HCT116 (cell line): ENCODE measurements around the gene CYB5B. TPM values are rescaled to one million over a fixed set of nuclear protein-coding genes. Genes with fewer than 3 reads are reported as not detected.

ENCODE experiments used
- ATAC-seq: fragments of 200-7000 bp; cut with Tn5 transposase; 2 replicates; pipeline ENCODE4 v1.9.1; 2020; ENCODE audit warnings: mild to moderate bottlenecking, moderate library complexity
- BruUV-seq: library from RNA; stranded (reverse); fragments of 400-500 nt; replicated peaks from 2 replicates; lab custom pipeline; 2021; lab: Mats Ljungman, UMichigan
- CTCF ChIA-PET: fragments of 300-600 bp; sonication (Branson Sonifier 250); formaldehyde crosslinking; loops from one replicate; lab custom pipeline; 2021; ENCODE audit warnings: antibody characterized with exemption; lab: Charles Lee
- POLR2A ChIA-PET: fragments of 300-600, 350-600 bp; sonication (Branson Sonifier 250); formaldehyde crosslinking; loops from one replicate; lab custom pipeline; 2021; ENCODE audit warnings: antibody characterized with exemption; lab: Charles Lee
- RAD21 ChIA-PET, 2 experiments: fragments of 300-600 bp; sonication (Branson Sonifier 250); formaldehyde crosslinking; loops; one replicate each; lab custom pipeline; 2023; ENCODE audit warnings: low total read pairs in 2 of 2; ENCODE audit not compliant: uncharacterized antibody in 2 of 2, unreplicated experiment in 2 of 2, low non-redundant PET in 1 of 2; lab: Charles Lee
- DNase-seq: peaks from one replicate; pipeline ENCODE4 v3.0.0-alpha.2; 2010; ENCODE audit warnings: low read depth, low spot score
- H2AFZ ChIP-seq: fragments of 200-600 bp; shearing (Covaris generic), sonication (generic); 2 replicates; pipeline ENCODE4 v1.6.1; 2017; ENCODE audit warnings: low read depth, mixed run types, mixed read lengths, antibody characterized with exemption, low read length; ENCODE audit not compliant: poor library complexity, severe bottlenecking
- H3K27ac ChIP-seq: 2 replicates; pipeline ENCODE4 v1.5.1; 2012; ENCODE audit warnings: low read depth, low read length
- H3K27me3 ChIP-seq: fragments of 200-600 bp; sonication (generic); 2 replicates; pipeline ENCODE4 v1.6.1; 2016; ENCODE audit warnings: mixed run types, low read length, mixed read lengths; ENCODE audit not compliant: insufficient read depth
- H3K36me3 ChIP-seq, 2 experiments: fragments of 200-500 bp in 1 of 2; fragments of 200-600 bp in 1 of 2; sonication (Bioruptor generic) in 1 of 2; sonication (generic) in 1 of 2; 2 replicates each; pipeline versions ENCODE4 v1.5.1 to v1.6.1; 2014 to 2016; ENCODE audit warnings: low read length in 2 of 2, inconsistent platforms in 1 of 2, mixed read lengths in 1 of 2, mixed run types in 1 of 2; ENCODE audit not compliant: insufficient read depth in 2 of 2, control insufficient read depth in 1 of 2
- H3K4me1 ChIP-seq, 2 experiments: fragments of 200-600 bp in 1 of 2; sonication (generic) in 1 of 2; 2 replicates each; pipeline versions ENCODE4 v1.5.1 to v1.6.1; 2012 to 2017; ENCODE audit warnings: low read length in 2 of 2, inconsistent platforms in 1 of 2, mild to moderate bottlenecking in 1 of 2, mixed read lengths in 1 of 2, mixed run types in 1 of 2, moderate library complexity in 1 of 2; ENCODE audit not compliant: insufficient read depth in 2 of 2, control insufficient read depth in 1 of 2
- H3K4me2 ChIP-seq: fragments of 200-600 bp; sonication (generic); 2 replicates; pipeline ENCODE4 v1.6.1; 2017; ENCODE audit warnings: mixed run types, low read length, mixed read lengths
- H3K4me3 ChIP-seq, 2 experiments: fragments of 200-600 bp in 1 of 2; sonication (generic) in 1 of 2; replicated peaks in 1 of 2; 2 replicates each; pipeline ENCODE4 v1.5.1; 2011 to 2016; ENCODE audit warnings: low read length in 2 of 2, control low read depth in 1 of 2, low read depth in 1 of 2, mild to moderate bottlenecking in 1 of 2, mixed read lengths in 1 of 2, mixed run types in 1 of 2
- H3K79me2 ChIP-seq: fragments of 200-600 bp; sonication (generic); 2 replicates; pipeline ENCODE4 v1.6.1; 2017; ENCODE audit warnings: mild to moderate bottlenecking, mixed run types, low read length, moderate library complexity, mixed read lengths; ENCODE audit not compliant: insufficient read depth
- H3K9ac ChIP-seq: fragments of 200-600 bp; sonication (generic); 2 replicates; pipeline ENCODE4 v1.6.1; 2016; ENCODE audit warnings: low read length, mixed read lengths
- H3K9me2 ChIP-seq: fragments of 200-600 bp; sonication (generic), shearing (Covaris generic); 2 replicates; pipeline ENCODE4 v1.6.1; 2017; ENCODE audit warnings: mixed run types, mild to moderate bottlenecking, moderate library complexity; ENCODE audit not compliant: insufficient read depth
- H3K9me3 ChIP-seq, 2 experiments: fragments of 200-500 bp in 1 of 2; fragments of 200-600 bp in 1 of 2; sonication (Bioruptor generic) in 1 of 2; sonication (generic) in 1 of 2; 2 replicates each; pipeline ENCODE4 v1.6.1; 2014 to 2017; ENCODE audit warnings: low read length in 2 of 2, mixed read lengths in 2 of 2, inconsistent platforms in 1 of 2, low read depth in 1 of 2, mild to moderate bottlenecking in 1 of 2, mixed run types in 1 of 2, moderate library complexity in 1 of 2; ENCODE audit not compliant: control insufficient read depth in 1 of 2, insufficient read depth in 1 of 2
- H4K20me1 ChIP-seq: fragments of 200-600 bp; sonication (generic), shearing (Covaris generic); 2 replicates; pipeline ENCODE4 v1.6.1; 2017; ENCODE audit warnings: mixed run types, mild to moderate bottlenecking, moderate library complexity; ENCODE audit not compliant: insufficient read depth
- JUND ChIP-seq: IDR thresholded peaks from 2 replicates; pipeline ENCODE4 v1.6.1; 2012
- RAD21 ChIP-seq: IDR thresholded peaks from 2 replicates; pipeline ENCODE4 v1.6.1; 2012; ENCODE audit warnings: low read depth, mild to moderate bottlenecking
- REST ChIP-seq: IDR thresholded peaks from 2 replicates; pipeline ENCODE4 v1.6.1; 2012; ENCODE audit warnings: low read depth
- SIN3A ChIP-seq: IDR thresholded peaks from 2 replicates; pipeline ENCODE4 v1.6.1; 2012; ENCODE audit warnings: low read depth
- SP1 ChIP-seq: IDR thresholded peaks from 2 replicates; pipeline ENCODE4 v1.6.1; 2012; ENCODE audit warnings: low read depth
- SRF ChIP-seq: IDR thresholded peaks from 2 replicates; pipeline ENCODE4 v1.6.1; 2012; ENCODE audit warnings: low read depth
- ZBTB33 ChIP-seq: IDR thresholded peaks from 2 replicates; pipeline ENCODE4 v1.6.1; 2011; ENCODE audit warnings: mild to moderate bottlenecking, low read length, moderate library complexity; ENCODE audit not compliant: insufficient replicate concordance; ENCODE audit errors: extremely low read depth
- intact Hi-C: fragments of 100-400 bp; cut with micrococcal nuclease; formaldehyde crosslinking; loops from 2 replicates; pipeline ENCODE4 v1.10.0; 2022
- total RNA-seq: library from RNA; stranded (reverse); gene quantifications from one replicate; pipeline ENCODE4 v1.2.1, GENCODE V29; 2021; ENCODE audit not compliant: unreplicated experiment

CYB5B gene
- total RNA-seq, 1 experiment from 2014 or later: 689 TPM

GRCh38 chr16:69514356-69514755 lies 89.9 kb downstream of the CYB5B start:
- peak overlapping the region; percentile 44 for H2AFZ ChIP-seq
- intact Hi-C loops: no loop called here
- peaks cover 29 to 37% of the 10 kb centered on the region in 2 experiments for H3K4me1 ChIP-seq
- no peaks in the 10 kb centered on the region for H3K36me3 ChIP-seq
- peak overlapping the region; percentile 86 for H3K4me2 ChIP-seq
- peak overlapping the region in 1 of 2 experiments; percentile 8; a peak in 1 of 4 replicates for H3K4me3 ChIP-seq
- no peaks in the 10 kb centered on the region for H3K27me3 ChIP-seq
- H3K9me2 ChIP-seq: no peaks in the 10 kb centered on the region
- RAD21 ChIA-PET: no interaction called here
- peak overlapping the region; percentile 55 for H3K9ac ChIP-seq
- no peak for TF ChIP-seq ZBTB33
- no peak for TF ChIP-seq SRF
- TF ChIP-seq REST: no peak
- no peak for TF ChIP-seq RAD21
- TF ChIP-seq JUND: no peak
- no peak for TF ChIP-seq SIN3A
- TF ChIP-seq SP1: no peak
- CTCF ChIA-PET: no interaction called here
- no TSS peak for BruUV-seq
- POLR2A ChIA-PET: interaction anchor here (2.2 kb wide), 1 partner anchor 16 kb away, joined by 10 read pairs; no protein-coding TSS in a partner anchor
- no peak for DNase-seq
- peak overlapping the region; percentile 72 for H3K27ac ChIP-seq
- no peak for ATAC-seq
- H4K20me1 ChIP-seq: no peaks in the 10 kb centered on the region
- H3K79me2 ChIP-seq: no peaks in the 10 kb centered on the region
- H3K9me3 ChIP-seq: peaks cover 0 to 4% of the 10 kb centered on the region in 2 experiments; a peak in 1 of 4 replicates

Other genes starting within 250 kb of the CYB5B start
- 38.1 TPM for gene SNTB2, start 237.5 kb upstream of the CYB5B start, total RNA-seq
- 42.2 TPM for gene VPS4A, start 113.3 kb upstream of the CYB5B start, total RNA-seq
- 33.9 TPM for gene PDF, start 94.0 kb upstream of the CYB5B start, total RNA-seq
- gene COG8, start 85.1 kb upstream of the CYB5B start, total RNA-seq: 50.3 TPM
- 62.8 TPM for gene NIP7, start 84.8 kb upstream of the CYB5B start, total RNA-seq
- gene TMED6, start 72.8 kb upstream of the CYB5B start, total RNA-seq: 0.91 TPM
- 69.9 TPM for gene TERF2, start 38.6 kb upstream of the CYB5B start, total RNA-seq
- 67.4 TPM for gene NFAT5, start 141.3 kb downstream of the CYB5B start, total RNA-seq